Measurements from ENCODE around the gene SNN.
A peak's percentile ranks its signal among the peaks of the same experiment; 100 is the strongest.

The SNN gene

GRCh38 chr16:11621920-11622651 is 46.2 kb upstream of the SNN start:
- H2BK12ac ChIP-seq (ENCODE audit: low read length) = no peak overlapping the region
- peaks cover 1% of the 10 kb centered on the region for H3K9me3 ChIP-seq (ENCODE audit: insufficient read depth, low read depth, low read length)
- no peaks in the 10 kb centered on the region for H3K27me3 ChIP-seq (ENCODE audit: insufficient read depth, low read length)
- no peaks in the 10 kb centered on the region for H3K79me2 ChIP-seq (ENCODE audit: control insufficient read depth, insufficient read depth, low read length, poor library complexity)
- no peak overlapping the region for H2AFZ ChIP-seq (ENCODE audit: insufficient read depth, low read length, poor library complexity)
- no peaks in the 10 kb centered on the region for H3K36me3 ChIP-seq (ENCODE audit: control insufficient read depth in 1 of 2, insufficient read depth in 2 of 2, low read length in 2 of 2)
- peaks cover 3 to 6% of the 10 kb centered on the region in 2 experiments for H3K4me1 ChIP-seq (ENCODE audit: control insufficient read depth in 1 of 2, insufficient read depth in 2 of 2, low read length in 2 of 2)
- H2AK5ac ChIP-seq (ENCODE audit: low read length) = no peak overlapping the region
- H4K91ac ChIP-seq (ENCODE audit: low read depth, low read length) = no peak overlapping the region
- H3K79me1 ChIP-seq (ENCODE audit: low read length) = no peaks in the 10 kb centered on the region
- WGBS (ENCODE audit: extremely low coverage, insufficient coverage, insufficient read length) = no CpG with 5 or more reads among the region's 19 CpGs
- H4K12ac ChIP-seq (ENCODE audit: low read depth, low read length) = no peak overlapping the region
- H2BK120ac ChIP-seq (ENCODE audit: insufficient read depth, low read length, poor library complexity) = no peak overlapping the region
- H3K18ac ChIP-seq (ENCODE audit: low read length) = no peak overlapping the region
- H3K4me2 ChIP-seq (ENCODE audit: low read length) = no peak overlapping the region
- H3K27ac ChIP-seq (ENCODE audit: low read depth, low read length) = no peak overlapping the region
- no peak overlapping the region for H3K14ac ChIP-seq (ENCODE audit: low read length)
- H3K4me3 ChIP-seq (ENCODE audit: low read depth, low read length) = no peak overlapping the region
- H3K9ac ChIP-seq (ENCODE audit: low read length) = no peak overlapping the region
- H4K8ac ChIP-seq (ENCODE audit: low read depth, low read length) = no peak overlapping the region
- H3K23ac ChIP-seq (ENCODE audit: low read length) = no peak overlapping the region
- no peak for DNase-seq
- H3K4ac ChIP-seq (ENCODE audit: low read depth, low read length) = no peak overlapping the region
- H2BK5ac ChIP-seq (ENCODE audit: low read depth, low read length, poor library complexity) = no peak overlapping the region

DNA sequence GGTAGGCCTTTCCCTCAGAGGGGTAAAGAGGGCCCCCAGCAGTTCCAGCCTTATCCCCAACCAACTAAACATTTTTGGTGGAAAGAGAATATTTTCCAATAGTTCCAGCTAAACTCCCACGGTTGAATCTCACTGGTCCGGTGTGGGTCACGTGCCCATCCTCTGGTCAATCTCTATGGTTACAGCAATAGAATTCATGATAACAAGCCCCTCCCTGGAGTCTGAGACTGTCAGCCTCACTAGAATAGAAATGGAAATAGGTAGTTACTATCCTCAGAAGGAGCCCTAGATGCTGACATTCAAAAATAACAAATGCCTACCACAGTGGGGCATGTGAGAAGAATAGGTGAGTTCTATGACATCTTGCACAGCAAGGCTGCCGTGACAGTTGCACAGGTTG is 44.0 kb upstream of the SNN start:
- H2AK5ac ChIP-seq (ENCODE audit: low read length) = no peak overlapping the region
- no peaks in the 10 kb centered on the region for H3K36me3 ChIP-seq (ENCODE audit: control insufficient read depth in 1 of 2, insufficient read depth in 2 of 2, low read length in 2 of 2)
- no peaks in the 10 kb centered on the region for H3K79me2 ChIP-seq (ENCODE audit: control insufficient read depth, insufficient read depth, low read length, poor library complexity)
- H3K4me3 ChIP-seq (ENCODE audit: low read depth, low read length) = no peak overlapping the region
- peaks cover 2% of the 10 kb centered on the region for H3K79me1 ChIP-seq (ENCODE audit: low read length)
- H3K14ac ChIP-seq (ENCODE audit: low read length) = no peak overlapping the region
- H3K4me2 ChIP-seq (ENCODE audit: low read length) = no peak overlapping the region
- no peak overlapping the region for H4K12ac ChIP-seq (ENCODE audit: low read depth, low read length)
- H3K9ac ChIP-seq (ENCODE audit: low read length) = no peak overlapping the region
- H2BK12ac ChIP-seq (ENCODE audit: low read length) = no peak overlapping the region
- H3K27ac ChIP-seq (ENCODE audit: low read depth, low read length) = no peak overlapping the region
- H4K91ac ChIP-seq (ENCODE audit: low read depth, low read length) = no peak overlapping the region
- no peak overlapping the region for H3K18ac ChIP-seq (ENCODE audit: low read length)
- H4K8ac ChIP-seq (ENCODE audit: low read depth, low read length) = no peak overlapping the region
- H2BK120ac ChIP-seq (ENCODE audit: insufficient read depth, low read length, poor library complexity) = no peak overlapping the region
- H3K4me1 ChIP-seq (ENCODE audit: control insufficient read depth in 1 of 2, insufficient read depth in 2 of 2, low read length in 2 of 2) = peaks cover 6% of the 10 kb centered on the region in 2 experiments
- H3K4ac ChIP-seq (ENCODE audit: low read depth, low read length) = no peak overlapping the region
- H3K27me3 ChIP-seq (ENCODE audit: insufficient read depth, low read length) = no peaks in the 10 kb centered on the region
- DNase-seq = no peak
- no CpG with 5 or more reads among the region's 4 CpGs for WGBS (ENCODE audit: extremely low coverage, insufficient coverage, insufficient read length)
- no peak overlapping the region for H2BK5ac ChIP-seq (ENCODE audit: low read depth, low read length, poor library complexity)
- no peak overlapping the region for H2AFZ ChIP-seq (ENCODE audit: insufficient read depth, low read length, poor library complexity)
- no peak overlapping the region for H3K23ac ChIP-seq (ENCODE audit: low read length)
- H3K9me3 ChIP-seq (ENCODE audit: insufficient read depth, low read depth, low read length) = peaks cover 1% of the 10 kb centered on the region

DNA sequence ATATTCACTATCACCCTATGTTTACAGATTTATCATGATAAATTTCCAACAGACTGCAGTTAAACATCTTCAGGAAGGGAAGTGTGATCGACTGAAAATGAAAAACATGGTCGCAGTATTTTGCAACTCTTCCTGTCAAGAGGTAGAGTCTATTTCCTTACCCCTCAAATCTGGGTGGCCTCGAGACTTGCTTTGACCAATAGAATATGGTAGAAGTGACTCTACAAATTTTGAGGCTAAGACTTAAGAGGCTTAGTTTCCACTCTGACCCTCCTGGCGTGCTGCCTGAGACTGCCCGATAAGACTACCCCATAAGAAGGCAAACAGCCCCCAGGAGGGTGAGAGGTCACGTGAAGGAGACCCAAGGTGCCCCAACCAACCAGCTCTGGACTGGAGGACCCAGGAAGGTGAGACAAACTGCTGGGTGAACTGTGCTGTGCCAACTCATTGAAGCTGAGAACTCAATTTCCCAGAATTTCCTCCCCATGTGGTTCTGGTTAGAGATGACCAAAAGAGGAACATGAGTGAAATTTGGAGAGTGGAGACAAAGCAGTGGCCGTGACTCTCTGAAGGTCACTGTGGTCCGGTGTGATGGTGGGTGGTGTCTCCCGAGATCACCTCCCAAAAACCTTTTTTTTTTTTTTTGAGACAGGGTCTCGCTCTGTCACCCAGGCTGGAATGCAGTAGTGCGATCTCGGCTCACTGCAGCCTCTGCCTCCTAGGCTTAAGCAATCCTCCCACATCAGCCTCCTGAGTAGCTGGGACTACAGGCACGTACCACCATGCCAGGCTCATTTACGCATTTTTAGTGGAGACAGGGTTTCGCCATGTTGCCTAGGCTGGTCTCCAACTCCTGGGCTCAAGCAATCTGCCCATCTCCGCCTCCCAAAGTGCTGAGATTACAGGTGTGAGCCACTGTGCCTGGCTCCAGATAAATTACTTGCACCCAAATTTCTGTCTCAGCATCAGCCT is 43.3 kb upstream of the SNN start:
- Histone ChIP-seq H2BK120ac (ENCODE audit: insufficient read depth, low read length, poor library complexity) (no peak overlapping the region), H3K9me3 (ENCODE audit: insufficient read depth, low read depth, low read length) (peaks cover 1% of the 10 kb centered on the region), H3K4ac (ENCODE audit: low read depth, low read length) (no peak overlapping the region), H3K9ac (ENCODE audit: low read length) (no peak overlapping the region), H2BK5ac (ENCODE audit: low read depth, low read length, poor library complexity) (no peak overlapping the region), H3K18ac (ENCODE audit: low read length) (no peak overlapping the region), H4K8ac (ENCODE audit: low read depth, low read length) (no peak overlapping the region), H3K27ac (ENCODE audit: low read depth, low read length) (no peak overlapping the region), H2AK5ac (ENCODE audit: low read length) (no peak overlapping the region), H2AFZ (ENCODE audit: insufficient read depth, low read length, poor library complexity) (no peak overlapping the region), H3K79me2 (ENCODE audit: control insufficient read depth, insufficient read depth, low read length, poor library complexity) (no peaks in the 10 kb centered on the region), H3K36me3 (ENCODE audit: control insufficient read depth in 1 of 2, insufficient read depth in 2 of 2, low read length in 2 of 2) (no peaks in the 10 kb centered on the region), H3K14ac (ENCODE audit: low read length) (no peak overlapping the region), H3K27me3 (ENCODE audit: insufficient read depth, low read length) (no peaks in the 10 kb centered on the region), H3K4me2 (ENCODE audit: low read length) (no peak overlapping the region), H4K91ac (ENCODE audit: low read depth, low read length) (no peak overlapping the region), H3K4me3 (ENCODE audit: low read depth, low read length) (no peak overlapping the region), H4K12ac (ENCODE audit: low read depth, low read length) (no peak overlapping the region), H3K79me1 (ENCODE audit: low read length) (peaks cover 2% of the 10 kb centered on the region), H2BK12ac (ENCODE audit: low read length) (peak overlapping the region; percentile 23), H3K23ac (ENCODE audit: low read length) (no peak overlapping the region), H3K4me1 (ENCODE audit: control insufficient read depth in 1 of 2, insufficient read depth in 2 of 2, low read length in 2 of 2) (peaks cover 6% of the 10 kb centered on the region in 2 experiments)
- DNase-seq = peak; percentile 62 to 76
- no CpG with 5 or more reads among the region's 16 CpGs for WGBS (ENCODE audit: extremely low coverage, insufficient coverage, insufficient read length)

DNA sequence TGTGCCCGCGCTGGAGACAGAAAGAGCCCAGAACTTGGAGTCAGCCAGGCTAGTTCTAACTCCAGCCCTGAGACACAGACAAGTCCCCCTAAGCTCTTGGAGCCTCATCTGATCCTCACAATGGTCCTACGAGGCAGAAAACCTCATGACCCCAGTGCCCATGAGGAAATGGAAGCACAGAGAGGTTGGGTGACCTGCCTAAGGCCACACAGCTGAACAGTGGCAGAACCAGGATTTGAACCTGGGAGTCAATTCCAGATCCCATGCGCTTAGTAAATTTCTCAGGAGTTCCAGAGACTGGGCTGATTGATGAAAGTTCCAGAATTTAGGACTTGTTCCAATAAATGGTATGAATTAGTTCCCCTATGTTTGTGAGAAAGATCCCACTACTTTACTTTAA is 42.5 kb upstream of the SNN start:
- H3K14ac ChIP-seq (ENCODE audit: low read length) = no peak overlapping the region
- no peak overlapping the region for H3K4me3 ChIP-seq (ENCODE audit: low read depth, low read length)
- H2BK5ac ChIP-seq (ENCODE audit: low read depth, low read length, poor library complexity) = no peak overlapping the region
- no peaks in the 10 kb centered on the region for H3K27me3 ChIP-seq (ENCODE audit: insufficient read depth, low read length)
- H3K9ac ChIP-seq (ENCODE audit: low read length) = no peak overlapping the region
- H2AK5ac ChIP-seq (ENCODE audit: low read length) = peak overlapping the region; percentile 18
- no peak overlapping the region for H3K18ac ChIP-seq (ENCODE audit: low read length)
- WGBS (ENCODE audit: extremely low coverage, insufficient coverage, insufficient read length) = no CpG with 5 or more reads among the region's 4 CpGs
- no peak overlapping the region for H2BK12ac ChIP-seq (ENCODE audit: low read length)
- no peak overlapping the region for H3K27ac ChIP-seq (ENCODE audit: low read depth, low read length)
- no peak overlapping the region for H3K23ac ChIP-seq (ENCODE audit: low read length)
- H3K79me2 ChIP-seq (ENCODE audit: control insufficient read depth, insufficient read depth, low read length, poor library complexity) = no peaks in the 10 kb centered on the region
- H3K36me3 ChIP-seq (ENCODE audit: control insufficient read depth in 1 of 2, insufficient read depth in 2 of 2, low read length in 2 of 2) = no peaks in the 10 kb centered on the region
- no peak overlapping the region for H2BK120ac ChIP-seq (ENCODE audit: insufficient read depth, low read length, poor library complexity)
- H3K9me3 ChIP-seq (ENCODE audit: insufficient read depth, low read depth, low read length) = peaks cover 1% of the 10 kb centered on the region
- peaks cover 6% of the 10 kb centered on the region in 2 experiments for H3K4me1 ChIP-seq (ENCODE audit: control insufficient read depth in 1 of 2, insufficient read depth in 2 of 2, low read length in 2 of 2)
- no peak overlapping the region for H3K4me2 ChIP-seq (ENCODE audit: low read length)
- DNase-seq = no peak
- H4K12ac ChIP-seq (ENCODE audit: low read depth, low read length) = no peak overlapping the region
- H4K91ac ChIP-seq (ENCODE audit: low read depth, low read length) = no peak overlapping the region
- H2AFZ ChIP-seq (ENCODE audit: insufficient read depth, low read length, poor library complexity) = no peak overlapping the region
- H3K79me1 ChIP-seq (ENCODE audit: low read length) = peaks cover 4% of the 10 kb centered on the region
- no peak overlapping the region for H4K8ac ChIP-seq (ENCODE audit: low read depth, low read length)
- no peak overlapping the region for H3K4ac ChIP-seq (ENCODE audit: low read depth, low read length)

Data from trophoblast cell (in vitro differentiated cells and primary cell).